HL-60 (cell line): ENCODE results near the gene DPH5.
"Not testable (repeated sequence)": the region's sequence is repeated elsewhere in the genome, so short reads cannot be mapped to it uniquely, and the experiment has no call there.

Experiments used
- DNase-seq, 2 experiments: peaks; one replicate each; pipeline ENCODE4 v3.0.0-alpha.2; 2010 to 2020; ENCODE audit warnings: low read depth in 1 of 2, low spot score in 1 of 2
- H3K27ac ChIP-seq: fragments of 250-450 bp; sonication (Bioruptor Pico); replicated peaks from 2 replicates; pipeline ENCODE4 v1.5.1; 2020; ENCODE audit warnings: mild to moderate bottlenecking, moderate library complexity
- H3K27me3 ChIP-seq: fragments of 250-450 bp; sonication (Bioruptor Pico); 2 replicates; pipeline ENCODE4 v1.5.1; 2021; ENCODE audit warnings: mild to moderate bottlenecking, moderate library complexity; ENCODE audit not compliant: insufficient read depth, poor library complexity, severe bottlenecking
- H3K4me3 ChIP-seq: replicated peaks from 2 replicates; pipeline ENCODE4 v1.5.1; 2011; ENCODE audit warnings: mild to moderate bottlenecking, control low read depth, low read length; ENCODE audit not compliant: insufficient read depth
- CTCF ChIP-seq: IDR thresholded peaks from one replicate; pipeline ENCODE4 v1.5.1; 2011; ENCODE audit warnings: low read length, control low read depth, inconsistent platforms; ENCODE audit not compliant: insufficient read depth
- GABPA ChIP-seq: IDR thresholded peaks from 2 replicates; pipeline ENCODE4 v1.6.1; 2012; ENCODE audit warnings: low read depth
- POLR2AphosphoS5 ChIP-seq: IDR thresholded peaks from 2 replicates; pipeline ENCODE4 v1.6.1; 2012; ENCODE audit warnings: low read depth
- SPI1 ChIP-seq: IDR thresholded peaks from 2 replicates; pipeline ENCODE4 v1.6.1; 2012; ENCODE audit warnings: low read depth, mild to moderate bottlenecking, borderline replicate concordance
- TF ChIP-seq, protein P1 (sequence below): IDR thresholded peaks from 2 replicates; pipeline ENCODE4 v1.6.1; 2012; ENCODE audit warnings: low read depth; ENCODE audit not compliant: insufficient replicate concordance

The DPH5 gene

GRCh38 chr1:101069158-101069557 lies 43.6 kb upstream of the DPH5 start:
- no peak for TF ChIP-seq GABPA
- no peak for TF ChIP-seq POLR2AphosphoS5
- TF ChIP-seq CTCF = no peak
- TF ChIP-seq, protein P1, sequence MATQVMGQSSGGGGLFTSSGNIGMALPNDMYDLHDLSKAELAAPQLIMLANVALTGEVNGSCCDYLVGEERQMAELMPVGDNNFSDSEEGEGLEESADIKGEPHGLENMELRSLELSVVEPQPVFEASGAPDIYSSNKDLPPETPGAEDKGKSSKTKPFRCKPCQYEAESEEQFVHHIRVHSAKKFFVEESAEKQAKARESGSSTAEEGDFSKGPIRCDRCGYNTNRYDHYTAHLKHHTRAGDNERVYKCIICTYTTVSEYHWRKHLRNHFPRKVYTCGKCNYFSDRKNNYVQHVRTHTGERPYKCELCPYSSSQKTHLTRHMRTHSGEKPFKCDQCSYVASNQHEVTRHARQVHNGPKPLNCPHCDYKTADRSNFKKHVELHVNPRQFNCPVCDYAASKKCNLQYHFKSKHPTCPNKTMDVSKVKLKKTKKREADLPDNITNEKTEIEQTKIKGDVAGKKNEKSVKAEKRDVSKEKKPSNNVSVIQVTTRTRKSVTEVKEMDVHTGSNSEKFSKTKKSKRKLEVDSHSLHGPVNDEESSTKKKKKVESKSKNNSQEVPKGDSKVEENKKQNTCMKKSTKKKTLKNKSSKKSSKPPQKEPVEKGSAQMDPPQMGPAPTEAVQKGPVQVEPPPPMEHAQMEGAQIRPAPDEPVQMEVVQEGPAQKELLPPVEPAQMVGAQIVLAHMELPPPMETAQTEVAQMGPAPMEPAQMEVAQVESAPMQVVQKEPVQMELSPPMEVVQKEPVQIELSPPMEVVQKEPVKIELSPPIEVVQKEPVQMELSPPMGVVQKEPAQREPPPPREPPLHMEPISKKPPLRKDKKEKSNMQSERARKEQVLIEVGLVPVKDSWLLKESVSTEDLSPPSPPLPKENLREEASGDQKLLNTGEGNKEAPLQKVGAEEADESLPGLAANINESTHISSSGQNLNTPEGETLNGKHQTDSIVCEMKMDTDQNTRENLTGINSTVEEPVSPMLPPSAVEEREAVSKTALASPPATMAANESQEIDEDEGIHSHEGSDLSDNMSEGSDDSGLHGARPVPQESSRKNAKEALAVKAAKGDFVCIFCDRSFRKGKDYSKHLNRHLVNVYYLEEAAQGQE = no peak
- TF ChIP-seq SPI1 = no peak
- Histone ChIP-seq H3K27ac (no peak overlapping the region), H3K27me3 (no peaks in the 10 kb centered on the region), H3K4me3 (no peak overlapping the region)
- DNase-seq = no peak

- H3K27ac ChIP-seq, H3K27me3 ChIP-seq, H3K4me3 ChIP-seq, DNase-seq: not testable (repeated sequence)
Observed at GRCh38 chr1:101066937-101067335, 41.4 kb upstream of the DPH5 start.

DNA sequence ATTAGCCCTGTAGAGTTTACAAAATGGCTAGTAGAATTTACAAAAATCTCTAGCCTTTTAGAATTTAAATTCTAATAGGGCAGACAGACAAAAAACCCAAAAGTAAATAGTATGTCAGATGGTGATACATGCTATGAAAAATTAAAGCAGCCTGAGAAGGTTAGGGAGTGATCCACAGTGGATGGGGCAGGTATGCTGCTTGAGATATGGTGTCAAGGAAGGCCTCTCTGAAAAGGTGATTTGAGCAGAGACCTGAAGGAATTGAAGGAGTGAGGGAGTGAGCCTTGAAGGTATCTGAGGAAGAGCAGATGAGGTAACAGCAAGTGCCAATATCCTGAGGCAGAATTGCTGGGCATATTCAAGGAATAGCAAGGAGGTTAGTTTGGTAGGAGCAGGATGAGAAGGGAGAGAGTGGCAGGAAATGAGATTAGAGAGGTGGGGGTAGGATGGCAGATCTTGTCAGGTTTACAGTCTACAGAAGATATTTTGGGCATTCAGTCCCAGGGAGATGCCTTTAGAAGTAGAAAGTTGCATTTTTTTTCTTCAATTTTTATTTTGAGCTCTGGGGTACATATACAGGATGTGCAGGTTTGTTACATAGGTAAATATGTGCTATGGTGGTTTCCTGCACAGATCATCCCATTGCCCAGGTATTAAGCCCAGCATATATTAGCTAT lies 40.8 kb upstream of the DPH5 start:
- TF ChIP-seq, protein P1 = no peak
- TF ChIP-seq GABPA = no peak
- no peak for TF ChIP-seq SPI1
- TF ChIP-seq CTCF = no peak
- no peak for TF ChIP-seq POLR2AphosphoS5
- DNase-seq = no peak
- Histone ChIP-seq H3K27me3 (no peaks in the 10 kb centered on the region), H3K4me3 (no peak overlapping the region), H3K27ac (no peak overlapping the region)

GRCh38 chr1:101065575-101065974 lies 40.0 kb upstream of the DPH5 start:
- Histone ChIP-seq H3K27me3 (no peaks in the 10 kb centered on the region), H3K4me3 (no peak overlapping the region), H3K27ac (no peak overlapping the region)
- no peak for TF ChIP-seq POLR2AphosphoS5
- TF ChIP-seq GABPA = no peak
- no peak for TF ChIP-seq SPI1
- TF ChIP-seq CTCF = no peak
- TF ChIP-seq, protein P1 = no peak
- DNase-seq = no peak
